Activated naive CD8-positive, alpha-beta T cell (primary cell): ENCODE results near the gene DNTTIP2.
"Not testable (repeated sequence)": the region's sequence is repeated elsewhere in the genome, so short reads cannot be mapped to it uniquely, and the experiment has no call there.

Experiments
- H3K27ac Mint-ChIP-seq: one replicate; pipeline ENCODE4 v1.8.0; 2021; ENCODE audit warnings: mixed read lengths
- H3K27me3 Mint-ChIP-seq: one replicate; pipeline ENCODE4 v1.8.0; 2021; ENCODE audit warnings: mixed read lengths
- H3K36me3 Mint-ChIP-seq: one replicate; pipeline ENCODE4 v1.8.0; 2021; ENCODE audit warnings: mixed read lengths
- H3K4me1 Mint-ChIP-seq: one replicate; pipeline ENCODE4 v1.8.0; 2021; ENCODE audit warnings: low read depth, mixed read lengths
- H3K4me3 Mint-ChIP-seq: one replicate; pipeline ENCODE4 v1.8.0; 2021; ENCODE audit warnings: mild to moderate bottlenecking, mixed read lengths
- H3K9me3 Mint-ChIP-seq: one replicate; pipeline ENCODE4 v1.8.0; 2021; ENCODE audit warnings: low read depth, mixed read lengths

The DNTTIP2 gene

GRCh38 chr1:93900723-93901504, 21.9 kb upstream of the DNTTIP2 start:
- no peaks in the 10 kb centered on the region for H3K9me3 Mint-ChIP-seq
- no peak overlapping the region for H3K4me3 Mint-ChIP-seq
- H3K4me1 Mint-ChIP-seq: peaks cover 14% of the 10 kb centered on the region
- no peak overlapping the region for H3K27ac Mint-ChIP-seq
- no peaks in the 10 kb centered on the region for H3K27me3 Mint-ChIP-seq
- peaks cover 9% of the 10 kb centered on the region for H3K36me3 Mint-ChIP-seq

GRCh38 chr1:93899543-93900207, 20.7 kb upstream of the DNTTIP2 start:
- Mint-ChIP-seq H3K36me3 (peaks cover 9% of the 10 kb centered on the region), H3K4me1 (peaks cover 10% of the 10 kb centered on the region), H3K27me3 (no peaks in the 10 kb centered on the region), H3K4me3 (no peak overlapping the region), H3K9me3 (no peaks in the 10 kb centered on the region), H3K27ac (no peak overlapping the region)

- no peaks in the 10 kb centered on the region for H3K9me3 Mint-ChIP-seq
- peaks cover 13% of the 10 kb centered on the region for H3K36me3 Mint-ChIP-seq
- no peaks in the 10 kb centered on the region for H3K27me3 Mint-ChIP-seq
- no peak overlapping the region for H3K27ac Mint-ChIP-seq
- no peaks in the 10 kb centered on the region for H3K4me1 Mint-ChIP-seq
- no peak overlapping the region for H3K4me3 Mint-ChIP-seq
Observed at GRCh38 chr1:93888900-93889299, 9.9 kb upstream of the DNTTIP2 start.

- H3K4me3 Mint-ChIP-seq: no peak overlapping the region
- H3K4me1 Mint-ChIP-seq: peaks cover 20% of the 10 kb centered on the region
- no peaks in the 10 kb centered on the region for H3K9me3 Mint-ChIP-seq
- no peaks in the 10 kb centered on the region for H3K27me3 Mint-ChIP-seq
- H3K36me3 Mint-ChIP-seq: peaks cover 5% of the 10 kb centered on the region
- H3K27ac Mint-ChIP-seq: no peak overlapping the region
Observed at GRCh38 chr1:93882269-93882668, 3.3 kb upstream of the DNTTIP2 start.

- H3K27me3 Mint-ChIP-seq: no peaks in the 10 kb centered on the region
- H3K4me3 Mint-ChIP-seq: no peak overlapping the region
- H3K4me1 Mint-ChIP-seq: peaks cover 32% of the 10 kb centered on the region
- peaks cover 11% of the 10 kb centered on the region for H3K36me3 Mint-ChIP-seq
- H3K9me3 Mint-ChIP-seq: no peaks in the 10 kb centered on the region
- H3K27ac Mint-ChIP-seq: peak overlapping the region; percentile 35
Observed at GRCh38 chr1:93880731-93881130, 1.7 kb upstream of the DNTTIP2 start.

- Mint-ChIP-seq H3K27ac (peak overlapping the region; percentile 99), H3K4me3 (peak overlapping the region; percentile 97), H3K36me3 (peaks cover 9% of the 10 kb centered on the region), H3K9me3 (no peaks in the 10 kb centered on the region), H3K4me1 (peaks cover 50% of the 10 kb centered on the region), H3K27me3 (no peaks in the 10 kb centered on the region)
Observed at GRCh38 chr1:93878501-93878888, 511 bp downstream of the DNTTIP2 start.

GRCh38 chr1:93877529-93877928, 1.5 kb downstream of the DNTTIP2 start:
- H3K27me3 Mint-ChIP-seq: no peaks in the 10 kb centered on the region
- H3K36me3 Mint-ChIP-seq: peaks cover 9% of the 10 kb centered on the region
- H3K4me1 Mint-ChIP-seq: peaks cover 47% of the 10 kb centered on the region
- H3K4me3 Mint-ChIP-seq: peak overlapping the region; percentile 97
- peak overlapping the region; percentile 12 for H3K27ac Mint-ChIP-seq
- H3K9me3 Mint-ChIP-seq: no peaks in the 10 kb centered on the region

GRCh38 chr1:93876244-93876643, 2.8 kb downstream of the DNTTIP2 start:
- no peaks in the 10 kb centered on the region for H3K27me3 Mint-ChIP-seq
- peaks cover 13% of the 10 kb centered on the region for H3K36me3 Mint-ChIP-seq
- H3K4me3 Mint-ChIP-seq: peak overlapping the region; percentile 97
- no peaks in the 10 kb centered on the region for H3K9me3 Mint-ChIP-seq
- H3K4me1 Mint-ChIP-seq: peaks cover 47% of the 10 kb centered on the region
- H3K27ac Mint-ChIP-seq: peak overlapping the region; percentile 88

GRCh38 chr1:93874025-93874651, 4.9 kb downstream of the DNTTIP2 start:
- Mint-ChIP-seq H3K4me1 (peaks cover 41% of the 10 kb centered on the region), H3K4me3 (peak overlapping the region; percentile 1), H3K9me3 (no peaks in the 10 kb centered on the region), H3K36me3 (peaks cover 18% of the 10 kb centered on the region), H3K27ac (peak overlapping the region; percentile 30), H3K27me3 (no peaks in the 10 kb centered on the region)

- peaks cover 25% of the 10 kb centered on the region for H3K4me1 Mint-ChIP-seq
- no peak overlapping the region for H3K27ac Mint-ChIP-seq
- peaks cover 14% of the 10 kb centered on the region for H3K36me3 Mint-ChIP-seq
- no peaks in the 10 kb centered on the region for H3K27me3 Mint-ChIP-seq
- H3K9me3 Mint-ChIP-seq: no peaks in the 10 kb centered on the region
- H3K4me3 Mint-ChIP-seq: no peak overlapping the region
Observed at GRCh38 chr1:93871366-93871765, 7.6 kb downstream of the DNTTIP2 start.

- peaks cover 12% of the 10 kb centered on the region for H3K36me3 Mint-ChIP-seq
- peaks cover 13% of the 10 kb centered on the region for H3K4me1 Mint-ChIP-seq
- no peak overlapping the region for H3K27ac Mint-ChIP-seq
- no peaks in the 10 kb centered on the region for H3K9me3 Mint-ChIP-seq
- no peak overlapping the region for H3K4me3 Mint-ChIP-seq
- no peaks in the 10 kb centered on the region for H3K27me3 Mint-ChIP-seq
Observed at GRCh38 chr1:93869653-93870052, 9.4 kb downstream of the DNTTIP2 start.

GRCh38 chr1:93868492-93868891, 10.5 kb downstream of the DNTTIP2 start:
- not testable (repeated sequence) for H3K27me3 Mint-ChIP-seq, H3K4me3 Mint-ChIP-seq, H3K4me1 Mint-ChIP-seq, H3K9me3 Mint-ChIP-seq, H3K27ac Mint-ChIP-seq
- peaks cover 12% of the 10 kb centered on the region for H3K36me3 Mint-ChIP-seq

- Mint-ChIP-seq H3K27me3 (no peaks in the 10 kb centered on the region), H3K4me1 (peaks cover 5% of the 10 kb centered on the region), H3K36me3 (peaks cover 5% of the 10 kb centered on the region), H3K9me3 (no peaks in the 10 kb centered on the region), H3K4me3 (no peak overlapping the region), H3K27ac (no peak overlapping the region)
Observed at GRCh38 chr1:93865253-93865652, 13.8 kb downstream of the DNTTIP2 start.

GRCh38 chr1:93864175-93864574, 14.8 kb downstream of the DNTTIP2 start:
- H3K27ac Mint-ChIP-seq: no peak overlapping the region
- peaks cover 2% of the 10 kb centered on the region for H3K36me3 Mint-ChIP-seq
- H3K27me3 Mint-ChIP-seq: no peaks in the 10 kb centered on the region
- H3K9me3 Mint-ChIP-seq: no peaks in the 10 kb centered on the region
- no peak overlapping the region for H3K4me3 Mint-ChIP-seq
- H3K4me1 Mint-ChIP-seq: peaks cover 5% of the 10 kb centered on the region

- H3K9me3 Mint-ChIP-seq, H3K27me3 Mint-ChIP-seq: not testable (repeated sequence)
Observed at GRCh38 chr1:93857653-93858052, 21.4 kb downstream of the DNTTIP2 start.

More at GRCh38 chr1:93857653-93858052, 21.4 kb downstream of the DNTTIP2 start:
- not testable (repeated sequence) for H3K27ac Mint-ChIP-seq, H3K36me3 Mint-ChIP-seq, H3K4me3 Mint-ChIP-seq, H3K4me1 Mint-ChIP-seq
